PC-3 (cell line): ENCODE results near the gene CFAP57. TPM values are rescaled to one million over a fixed set of nuclear protein-coding genes. Genes with fewer than 3 reads are reported as not detected.

Experiments used
- ATAC-seq: fragments of 200-7000 bp; cut with Tn5 transposase; 2 replicates; pipeline ENCODE4 v1.9.1; 2020; ENCODE audit warnings: mild to moderate bottlenecking, moderate library complexity
- BruUV-seq: library from RNA; stranded (reverse); fragments of 400-500 nt; replicated peaks from 2 replicates; lab custom pipeline; 2021; lab: Mats Ljungman, UMichigan
- CTCF ChIA-PET: fragments of 300-600 bp; sonication (Branson Sonifier 250); formaldehyde crosslinking; loops from one replicate; lab custom pipeline; 2022; ENCODE audit warnings: antibody characterized with exemption; lab: Charles Lee
- POLR2A ChIA-PET: fragments of 300-600 bp; sonication (Branson Sonifier 250); formaldehyde crosslinking; loops from one replicate; lab custom pipeline; 2022; ENCODE audit warnings: antibody characterized with exemption; ENCODE audit not compliant: unreplicated experiment; lab: Charles Lee
- DNase-seq: peaks from one replicate; pipeline ENCODE4 v3.0.0-alpha.2; 2015
- H2AFZ ChIP-seq: fragments of 300-600 bp; sonication (generic); 2 replicates; pipeline ENCODE4 v1.6.0; 2016; ENCODE audit warnings: antibody characterized with exemption, low read length
- H3F3A ChIP-seq: fragments of 300-600 bp; sonication (generic); one replicate; pipeline ENCODE4 v1.6.0; 2017; ENCODE audit warnings: antibody characterized with exemption, low read length, control low read depth, mild to moderate bottlenecking; ENCODE audit not compliant: unreplicated experiment
- H3K27ac ChIP-seq: fragments of 300-600 bp; sonication (generic); 2 replicates; pipeline ENCODE4 v1.5.1; 2016; ENCODE audit warnings: mild to moderate bottlenecking, low read length
- H3K27me3 ChIP-seq: fragments of 300-600 bp; sonication (generic); 2 replicates; pipeline ENCODE4 v1.6.1; 2016; ENCODE audit warnings: low read length, mixed read lengths
- H3K36me3 ChIP-seq: fragments of 300-600 bp; sonication (generic); 2 replicates; pipeline ENCODE4 v1.6.1; 2016; ENCODE audit warnings: low read depth, mixed run types, low read length, mixed read lengths
- H3K4me1 ChIP-seq: fragments of 300-600 bp; sonication (generic); 2 replicates; pipeline ENCODE4 v1.5.1; 2016; ENCODE audit warnings: low read length; ENCODE audit not compliant: insufficient read depth
- H3K4me2 ChIP-seq: fragments of 300-600 bp; sonication (generic); 2 replicates; pipeline ENCODE4 v1.6.0; 2016; ENCODE audit warnings: low read length
- H3K4me3 ChIP-seq: fragments of 300-600 bp; sonication (generic); 2 replicates; pipeline ENCODE4 v1.5.1; 2016; ENCODE audit warnings: mild to moderate bottlenecking, low read length, mixed read lengths
- H3K79me2 ChIP-seq: fragments of 300-600 bp; sonication (generic); 2 replicates; pipeline ENCODE4 v1.6.1; 2017; ENCODE audit warnings: low read length, mixed read lengths
- H3K9ac ChIP-seq: fragments of 300-600 bp; sonication (generic); 2 replicates; pipeline ENCODE4 v1.6.0; 2016; ENCODE audit warnings: mild to moderate bottlenecking, low read length
- H3K9me2 ChIP-seq: fragments of 300-600 bp; sonication (generic); replicated peaks from 2 replicates; pipeline ENCODE4 v1.6.1; 2016; ENCODE audit warnings: mixed run types, low read length, mixed read lengths
- H3K9me3 ChIP-seq: fragments of 300-600 bp; sonication (generic); 2 replicates; pipeline ENCODE4 v1.6.1; 2016; ENCODE audit warnings: low read length, mixed read lengths
- H4K20me1 ChIP-seq: fragments of 300-600 bp; sonication (generic); 2 replicates; pipeline ENCODE4 v1.6.1; 2016; ENCODE audit warnings: low read length, mixed read lengths
- EZH2 ChIP-seq: fragments of 300-600 bp; sonication (generic); IDR thresholded peaks from one replicate; pipeline ENCODE4 v1.6.1; 2017; ENCODE audit warnings: antibody characterized with exemption, mild to moderate bottlenecking, low read length; ENCODE audit not compliant: unreplicated experiment
- EZH2phosphoT487 ChIP-seq: fragments of 300-600 bp; sonication (generic); IDR thresholded peaks from 2 replicates; pipeline ENCODE4 v1.6.1; 2018; ENCODE audit warnings: mild to moderate bottlenecking, antibody characterized with exemption, low read length, borderline replicate concordance
- intact Hi-C: fragments of 100-400 bp; cut with micrococcal nuclease; formaldehyde crosslinking; loops from 2 replicates; pipeline ENCODE4 v1.9.0; 2023
- total RNA-seq: library from RNA; depleted of rRNA; stranded (reverse); fragments of >200 nt; gene quantifications from 2 replicates; pipeline ENCODE4 v1.2.3, GENCODE V29; 2014
- TF ChIP-seq, protein P1 (sequence below): fragments of 300-600 bp; sonication (generic); conservative IDR thresholded peaks from 2 replicates; pipeline ENCODE4 v1.5.1; 2017; ENCODE audit warnings: antibody characterized with exemption, low read depth, mild to moderate bottlenecking, low read length

CFAP57 gene
- total RNA-seq, 1 experiment from 2014 or later: 1.2 TPM

DNA sequence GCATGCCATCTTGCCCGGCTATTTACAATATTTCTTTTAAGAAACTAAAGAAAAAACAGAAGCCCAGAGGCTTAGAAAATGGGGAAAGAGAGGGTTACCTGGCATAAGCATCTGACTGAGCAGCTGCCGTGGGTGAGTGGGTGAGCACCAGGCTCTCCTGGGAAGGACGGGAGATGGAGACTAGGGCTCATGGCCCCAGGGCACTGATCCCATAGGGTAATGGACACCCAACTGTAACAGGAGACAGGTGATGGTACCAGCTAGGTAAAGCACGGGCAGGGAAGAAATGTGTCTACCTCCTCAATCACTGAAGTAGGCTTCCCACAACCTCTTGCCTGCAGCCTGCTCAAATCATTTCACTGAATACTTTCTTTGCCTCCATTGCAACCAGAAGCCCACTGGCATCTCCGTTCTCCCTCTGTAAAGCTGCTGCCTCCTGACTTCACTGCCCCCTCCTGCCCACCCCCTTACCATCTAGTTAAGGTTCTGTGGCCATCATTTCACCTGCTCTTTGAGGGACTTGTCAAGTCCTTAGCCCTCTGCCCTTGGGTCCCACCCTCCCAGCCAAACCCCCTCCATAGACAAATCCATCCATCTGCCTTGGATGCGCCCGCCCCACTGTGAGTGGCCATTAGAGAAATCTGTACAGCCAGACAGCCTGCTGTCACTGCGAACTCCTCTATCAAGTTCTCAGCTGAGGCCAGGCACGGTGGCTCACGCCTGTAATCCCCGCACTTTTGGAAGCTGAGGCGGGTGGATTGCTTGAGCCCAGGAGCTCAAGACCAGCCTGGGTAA is 103.9 kb downstream of the CFAP57 start:
- Histone ChIP-seq H3K4me3 (no peak overlapping the region), H3K36me3 (no peaks in the 10 kb centered on the region), H3K4me2 (no peak overlapping the region), H3F3A (no peaks in the 10 kb centered on the region), H3K79me2 (no peaks in the 10 kb centered on the region), H3K9me3 (no peaks in the 10 kb centered on the region), H4K20me1 (no peaks in the 10 kb centered on the region), H3K9ac (no peak overlapping the region), H3K9me2 (no peaks in the 10 kb centered on the region), H3K27me3 (no peaks in the 10 kb centered on the region), H3K27ac (no peak overlapping the region), H2AFZ (no peak overlapping the region), H3K4me1 (peaks cover 7% of the 10 kb centered on the region; the same call in 1 of the 2 replicates)
- intact Hi-C loops: no loop called here
- no peak for ATAC-seq
- DNase-seq: no peak
- POLR2A ChIA-PET: no interaction called here
- CTCF ChIA-PET: no interaction called here
- TF ChIP-seq EZH2phosphoT487: no peak
- TF ChIP-seq, protein P1, sequence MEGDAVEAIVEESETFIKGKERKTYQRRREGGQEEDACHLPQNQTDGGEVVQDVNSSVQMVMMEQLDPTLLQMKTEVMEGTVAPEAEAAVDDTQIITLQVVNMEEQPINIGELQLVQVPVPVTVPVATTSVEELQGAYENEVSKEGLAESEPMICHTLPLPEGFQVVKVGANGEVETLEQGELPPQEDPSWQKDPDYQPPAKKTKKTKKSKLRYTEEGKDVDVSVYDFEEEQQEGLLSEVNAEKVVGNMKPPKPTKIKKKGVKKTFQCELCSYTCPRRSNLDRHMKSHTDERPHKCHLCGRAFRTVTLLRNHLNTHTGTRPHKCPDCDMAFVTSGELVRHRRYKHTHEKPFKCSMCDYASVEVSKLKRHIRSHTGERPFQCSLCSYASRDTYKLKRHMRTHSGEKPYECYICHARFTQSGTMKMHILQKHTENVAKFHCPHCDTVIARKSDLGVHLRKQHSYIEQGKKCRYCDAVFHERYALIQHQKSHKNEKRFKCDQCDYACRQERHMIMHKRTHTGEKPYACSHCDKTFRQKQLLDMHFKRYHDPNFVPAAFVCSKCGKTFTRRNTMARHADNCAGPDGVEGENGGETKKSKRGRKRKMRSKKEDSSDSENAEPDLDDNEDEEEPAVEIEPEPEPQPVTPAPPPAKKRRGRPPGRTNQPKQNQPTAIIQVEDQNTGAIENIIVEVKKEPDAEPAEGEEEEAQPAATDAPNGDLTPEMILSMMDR: no peak
- TF ChIP-seq EZH2: no peak
- BruUV-seq: no TSS peak

DNA sequence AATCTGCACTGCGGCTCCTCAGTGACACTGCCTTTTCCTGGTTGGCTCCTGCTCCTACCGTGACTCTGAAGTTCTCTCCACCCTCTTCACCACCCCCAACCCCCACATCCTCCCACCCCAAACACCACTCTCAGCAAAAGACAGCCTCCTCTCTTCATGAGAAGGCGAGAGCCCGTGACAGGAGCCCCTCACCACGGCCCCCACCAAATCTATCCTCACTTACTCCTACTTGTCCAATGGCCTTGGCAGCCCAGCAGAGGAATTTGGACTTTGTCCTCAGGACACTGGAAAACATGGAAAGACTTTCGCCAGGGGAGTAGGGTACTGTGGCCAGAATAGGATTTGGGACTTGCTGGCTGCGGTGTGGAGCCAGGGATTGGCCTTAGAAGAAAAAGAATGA is 104.5 kb downstream of the CFAP57 start:
- Histone ChIP-seq H3K9me2 (no peaks in the 10 kb centered on the region), H3K9me3 (no peaks in the 10 kb centered on the region), H3K4me3 (no peak overlapping the region), H3K4me2 (no peak overlapping the region), H3K36me3 (no peaks in the 10 kb centered on the region), H3K4me1 (peaks cover 7% of the 10 kb centered on the region; the same call in 1 of the 2 replicates), H3K27ac (no peak overlapping the region), H4K20me1 (no peaks in the 10 kb centered on the region), H2AFZ (no peak overlapping the region), H3F3A (no peaks in the 10 kb centered on the region), H3K79me2 (no peaks in the 10 kb centered on the region), H3K9ac (no peak overlapping the region), H3K27me3 (no peaks in the 10 kb centered on the region)
- CTCF ChIA-PET: no interaction called here
- intact Hi-C loops: no loop called here
- POLR2A ChIA-PET: no interaction called here
- DNase-seq (no peak), ATAC-seq (no peak)
- BruUV-seq: no TSS peak
- TF ChIP-seq, protein P1: no peak
- no peak for TF ChIP-seq EZH2
- no peak for TF ChIP-seq EZH2phosphoT487
